Breast epithelium (tissue), 4 donors: ENCODE measurements around the gene TSPAN17. TPM values are rescaled to one million over a fixed set of nuclear protein-coding genes. Genes with fewer than 3 reads are reported as not detected.
A peak's percentile ranks its signal among the peaks of the same experiment; 100 is the strongest.

Experiments used
- DNase-seq, 2 donors: peaks; one replicate each; pipeline ENCODE4 v3.0.0-alpha.2; 2019; ENCODE audit warnings: low spot score in 2 of 2
- H3K27ac ChIP-seq, 2 donors: fragments of 200-600 bp; sonication (generic) in 1 of 2; one replicate each; pipeline ENCODE4 v1.5.1; 2016 to 2019; ENCODE audit warnings: mild to moderate bottlenecking in 1 of 2
- H3K27me3 ChIP-seq, 2 donors: fragments of 200-600 bp; sonication (generic) in 1 of 2; one replicate each; pipeline versions ENCODE4 v1.5.1 to v1.6.0; 2017 to 2019; ENCODE audit warnings: control low read depth in 1 of 2, mild to moderate bottlenecking in 1 of 2
- H3K36me3 ChIP-seq: fragments of 200-600 bp; one replicate; pipeline ENCODE4 v1.5.1; 2019
- H3K4me1 ChIP-seq, 2 donors: fragments of 200-600 bp; sonication (generic); one replicate each; pipeline ENCODE4 v1.5.1; 2016 to 2019; ENCODE audit warnings: control low read depth in 1 of 2
- H3K4me3 ChIP-seq, 3 donors: fragments of 200-600 bp; sonication (generic); 1 replicate in 2 of 3; 2 replicates in 1 of 3; pipeline ENCODE4 v1.5.1; 2016 to 2019; ENCODE audit warnings: mild to moderate bottlenecking in 3 of 3, moderate library complexity in 2 of 3
- H3K9me3 ChIP-seq, 2 donors: fragments of 200-600 bp; sonication (generic) in 1 of 2; one replicate each; pipeline ENCODE4 v1.5.1; 2016 to 2019; ENCODE audit warnings: control low read depth in 1 of 2
- POLR2A ChIP-seq: fragments of 450-650 bp; IDR thresholded peaks from one replicate; pipeline ENCODE4 v1.6.1; 2016; ENCODE audit warnings: antibody characterized with exemption, mild to moderate bottlenecking, moderate library complexity
- POLR2AphosphoS5 ChIP-seq, 3 donors: sonication (generic); formaldehyde crosslinking; IDR thresholded peaks; one replicate each; pipeline ENCODE4 v1.6.1; 2017; ENCODE audit warnings: antibody characterized with exemption in 3 of 3
- intact Hi-C: fragments of 100-400 bp; cut with DNase I; formaldehyde crosslinking; loops from one replicate; pipeline ENCODE4 v1.15.1; 2023; ENCODE audit warnings: low total_unique reads
- total RNA-seq, 3 donors: library from RNA; depleted of rRNA; stranded (reverse); fragments of >200 nt; gene quantifications; one replicate each; pipeline ENCODE4 v1.1.0, GENCODE V29; 2016
- TF ChIP-seq, protein P1 (sequence below), 3 donors: fragments of 450-650 bp; IDR thresholded peaks; one replicate each; pipeline ENCODE4 v1.5.1; 2016 to 2017; ENCODE audit warnings: antibody characterized with exemption in 3 of 3, mild to moderate bottlenecking in 3 of 3, moderate library complexity in 3 of 3

TSPAN17 gene
- total RNA-seq, 3 donors from 2014 or later, result 10.4 to 20.0 (median 18.3) TPM

GRCh38 chr5:176639208-176639607 is 8.1 kb upstream of the TSPAN17 start:
- no peaks in the 10 kb centered on the region for H3K4me1 ChIP-seq
- H3K27ac ChIP-seq, result no peak overlapping the region
- H3K27me3 ChIP-seq, result peaks cover 0 to 8% of the 10 kb centered on the region in 2 donors
- intact Hi-C loops, result loop anchor here (5.0 kb wide), 1 partner anchor 347 kb away; no protein-coding TSS in a partner anchor
- H3K9me3 ChIP-seq, result no peaks in the 10 kb centered on the region
- DNase-seq, result no peak
- TF ChIP-seq POLR2AphosphoS5 (IDR thresholded peaks at IDR 0.05), result no peak
- no peak for TF ChIP-seq POLR2A
- TF ChIP-seq, protein P1, sequence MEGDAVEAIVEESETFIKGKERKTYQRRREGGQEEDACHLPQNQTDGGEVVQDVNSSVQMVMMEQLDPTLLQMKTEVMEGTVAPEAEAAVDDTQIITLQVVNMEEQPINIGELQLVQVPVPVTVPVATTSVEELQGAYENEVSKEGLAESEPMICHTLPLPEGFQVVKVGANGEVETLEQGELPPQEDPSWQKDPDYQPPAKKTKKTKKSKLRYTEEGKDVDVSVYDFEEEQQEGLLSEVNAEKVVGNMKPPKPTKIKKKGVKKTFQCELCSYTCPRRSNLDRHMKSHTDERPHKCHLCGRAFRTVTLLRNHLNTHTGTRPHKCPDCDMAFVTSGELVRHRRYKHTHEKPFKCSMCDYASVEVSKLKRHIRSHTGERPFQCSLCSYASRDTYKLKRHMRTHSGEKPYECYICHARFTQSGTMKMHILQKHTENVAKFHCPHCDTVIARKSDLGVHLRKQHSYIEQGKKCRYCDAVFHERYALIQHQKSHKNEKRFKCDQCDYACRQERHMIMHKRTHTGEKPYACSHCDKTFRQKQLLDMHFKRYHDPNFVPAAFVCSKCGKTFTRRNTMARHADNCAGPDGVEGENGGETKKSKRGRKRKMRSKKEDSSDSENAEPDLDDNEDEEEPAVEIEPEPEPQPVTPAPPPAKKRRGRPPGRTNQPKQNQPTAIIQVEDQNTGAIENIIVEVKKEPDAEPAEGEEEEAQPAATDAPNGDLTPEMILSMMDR (IDR thresholded peaks at IDR 0.05), result no peak
- no peak overlapping the region for H3K4me3 ChIP-seq
- H3K36me3 ChIP-seq, result no peaks in the 10 kb centered on the region

- Histone ChIP-seq H3K36me3 (no peaks in the 10 kb centered on the region), H3K9me3 (no peaks in the 10 kb centered on the region), H3K27ac (no peak overlapping the region), H3K27me3 (peaks cover 0 to 5% of the 10 kb centered on the region in 2 donors), H3K4me3 (no peak overlapping the region), H3K4me1 (no peaks in the 10 kb centered on the region)
- intact Hi-C loops, result loop anchor here (5.0 kb wide), 1 partner anchor 348 kb away; no protein-coding TSS in a partner anchor
- DNase-seq, result peak in 1 of 2 donors; percentile 58
- no peak for TF ChIP-seq POLR2A
- TF ChIP-seq, protein P1 (IDR thresholded peaks at IDR 0.05), result no peak
- no peak for TF ChIP-seq POLR2AphosphoS5 (IDR thresholded peaks at IDR 0.05)
Observed at GRCh38 chr5:176639981-176640380, 7.3 kb upstream of the TSPAN17 start.

DNA sequence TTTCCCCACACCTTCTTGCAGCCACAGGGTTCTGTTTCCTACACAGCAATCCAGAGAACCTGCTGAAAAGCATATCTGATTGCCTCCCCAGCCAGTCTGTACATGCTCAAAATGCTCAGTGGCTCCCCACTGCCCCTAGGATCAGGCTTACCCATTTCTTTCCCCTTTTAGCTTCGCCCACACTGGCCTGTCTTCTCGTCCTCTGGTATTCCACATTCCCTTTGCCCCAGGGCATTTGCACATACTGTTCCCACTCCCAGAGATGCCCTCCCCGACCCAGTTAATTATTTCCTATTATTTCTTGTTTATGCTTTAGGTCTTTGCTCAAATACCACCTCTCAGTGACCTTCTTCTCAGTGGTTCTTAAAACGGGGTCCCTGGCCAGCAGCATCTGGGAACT is 6.7 kb upstream of the TSPAN17 start:
- H3K27ac ChIP-seq, result no peak overlapping the region
- TF ChIP-seq, protein P1 (IDR thresholded peaks at IDR 0.05), result no peak
- TF ChIP-seq POLR2AphosphoS5 (IDR thresholded peaks at IDR 0.05), result no peak
- no peak for TF ChIP-seq POLR2A
- H3K36me3 ChIP-seq, result no peaks in the 10 kb centered on the region
- no peaks in the 10 kb centered on the region for H3K27me3 ChIP-seq
- no peaks in the 10 kb centered on the region for H3K9me3 ChIP-seq
- intact Hi-C loops, result no loop called here
- no peak overlapping the region for H3K4me3 ChIP-seq
- DNase-seq, result no peak
- H3K4me1 ChIP-seq, result no peaks in the 10 kb centered on the region

- intact Hi-C loops, result no loop called here
- DNase-seq, result no peak
- no peaks in the 10 kb centered on the region for H3K4me1 ChIP-seq
- no peaks in the 10 kb centered on the region for H3K36me3 ChIP-seq
- H3K27ac ChIP-seq, result no peak overlapping the region
- H3K27me3 ChIP-seq, result no peaks in the 10 kb centered on the region
- H3K4me3 ChIP-seq, result no peak overlapping the region
- H3K9me3 ChIP-seq, result no peaks in the 10 kb centered on the region
- TF ChIP-seq, protein P1 (IDR thresholded peaks at IDR 0.05), result no peak
- TF ChIP-seq POLR2AphosphoS5 (IDR thresholded peaks at IDR 0.05) (no peak), POLR2A (no peak)
Observed at GRCh38 chr5:176642675-176643490, 4.4 kb upstream of the TSPAN17 start.

DNA sequence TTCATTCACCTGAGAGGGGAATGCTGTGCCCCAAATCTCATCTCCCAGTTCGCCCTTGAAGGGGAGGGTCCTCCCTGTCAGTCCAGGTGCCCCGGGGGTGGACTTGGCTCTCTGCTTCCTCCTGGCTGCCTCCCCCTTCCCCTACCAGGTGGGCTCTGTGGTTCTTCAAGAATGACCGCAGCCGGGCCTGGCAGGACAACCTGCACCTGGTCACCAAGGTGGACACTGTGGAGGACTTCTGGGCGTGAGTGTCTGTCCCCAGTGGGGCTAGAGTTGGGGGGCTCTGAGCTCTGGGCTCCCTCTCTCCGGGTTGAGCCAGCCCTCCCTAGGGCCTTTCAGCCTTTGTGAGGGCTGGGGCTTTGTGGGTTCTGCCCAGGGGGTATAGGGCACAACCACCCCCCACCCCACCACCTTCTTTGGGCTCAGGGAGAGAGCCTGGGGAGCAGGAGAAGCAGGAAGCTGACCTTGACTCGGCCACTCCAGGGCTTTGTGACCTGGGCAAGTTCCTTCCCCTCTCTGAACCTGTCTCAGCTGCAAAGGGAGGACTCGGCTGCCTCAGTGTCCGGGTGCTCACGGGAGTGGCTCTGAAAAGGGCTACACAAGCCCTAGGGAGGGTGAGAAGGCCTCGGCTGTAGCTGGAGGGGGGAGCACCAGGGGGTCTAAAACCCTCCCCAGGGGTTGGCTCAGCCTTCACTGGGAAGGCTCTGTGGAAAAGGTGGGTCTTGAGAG is 3.6 kb upstream of the TSPAN17 start:
- Histone ChIP-seq H3K27me3 (no peaks in the 10 kb centered on the region), H3K4me3 (no peak overlapping the region), H3K4me1 (no peaks in the 10 kb centered on the region), H3K27ac (no peak overlapping the region), H3K9me3 (no peaks in the 10 kb centered on the region), H3K36me3 (no peaks in the 10 kb centered on the region)
- TF ChIP-seq POLR2AphosphoS5 (IDR thresholded peaks at IDR 0.05) (no peak), POLR2A (no peak)
- TF ChIP-seq, protein P1 (IDR thresholded peaks at IDR 0.05), result no peak
- intact Hi-C loops, result no loop called here
- no peak for DNase-seq
